ENCODE results near the gene WDFY3.
"Not testable (repeated sequence)": the region's sequence is repeated elsewhere in the genome, so short reads cannot be mapped to it uniquely, and the experiment has no call there.

WDFY3 gene

GRCh38 chr4:84691800-84692199 is 274.7 kb downstream of the WDFY3 start:
- DNase-seq: no peak

DNA sequence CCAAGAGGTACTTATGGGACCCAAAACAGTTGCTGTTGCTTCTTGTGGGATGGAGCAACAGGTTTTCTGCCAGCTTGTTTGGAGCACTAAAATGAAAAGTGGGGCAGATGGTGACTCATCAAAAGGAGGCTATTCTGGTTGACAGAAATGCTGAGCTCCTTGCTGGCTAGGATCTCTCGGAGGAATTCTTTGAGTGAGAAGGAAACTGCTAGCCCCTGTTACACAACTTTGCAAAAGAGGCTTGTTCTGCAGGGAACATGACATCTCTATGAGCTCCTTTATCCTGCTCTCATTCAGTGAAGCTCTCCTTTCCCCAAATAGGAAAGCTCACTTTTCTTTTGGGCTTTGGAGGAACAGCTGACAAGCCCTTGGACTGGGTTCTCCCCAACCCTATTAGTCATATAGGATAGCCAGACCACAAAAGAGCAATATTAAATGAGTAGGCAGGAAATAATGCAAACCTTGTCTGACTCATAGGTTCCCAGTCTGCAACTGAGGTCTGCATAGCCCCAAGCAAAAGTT is 275.3 kb downstream of the WDFY3 start:
- no peak for DNase-seq

- no peak for DNase-seq
Observed at GRCh38 chr4:84690481-84690880, 276.0 kb downstream of the WDFY3 start.

DNA sequence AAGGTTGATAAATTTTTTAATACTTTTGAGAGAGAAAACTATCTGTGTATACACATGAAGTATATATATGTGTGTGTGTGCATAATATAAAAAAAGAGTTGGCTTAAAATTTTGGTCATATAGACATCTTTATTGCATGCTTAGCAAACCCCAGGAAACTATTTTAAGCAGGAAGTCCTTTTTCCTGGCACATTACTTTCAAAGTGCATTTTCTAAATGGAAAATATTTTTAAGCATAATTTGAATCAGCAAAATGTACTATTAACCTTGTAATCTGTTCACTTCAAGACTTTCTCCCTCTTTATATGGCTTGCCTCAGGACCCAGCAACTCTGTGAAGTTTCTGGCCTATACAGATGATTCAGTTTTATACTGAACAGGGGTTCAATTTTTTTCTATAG is 277.3 kb downstream of the WDFY3 start:
- DNase-seq: no peak

DNA sequence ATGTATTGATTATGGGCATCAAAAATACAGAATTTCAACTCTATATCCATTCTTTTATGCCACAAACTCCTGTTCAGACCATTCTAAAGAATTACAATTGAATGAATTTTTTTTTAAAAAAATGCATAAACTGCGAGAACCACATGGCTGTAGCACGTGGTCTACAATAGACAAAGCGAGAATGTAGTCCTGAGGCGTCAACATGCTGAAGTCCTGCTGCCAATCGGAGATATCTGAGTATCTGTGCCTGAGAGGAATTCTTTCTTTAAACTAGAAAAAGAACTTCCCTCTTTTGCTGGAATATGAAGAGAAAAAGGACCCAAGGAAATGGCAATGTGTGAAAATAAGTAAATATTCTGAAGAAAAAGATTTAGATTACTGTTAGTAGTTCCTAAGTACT is 277.9 kb downstream of the WDFY3 start:
- no peak for DNase-seq

DNA sequence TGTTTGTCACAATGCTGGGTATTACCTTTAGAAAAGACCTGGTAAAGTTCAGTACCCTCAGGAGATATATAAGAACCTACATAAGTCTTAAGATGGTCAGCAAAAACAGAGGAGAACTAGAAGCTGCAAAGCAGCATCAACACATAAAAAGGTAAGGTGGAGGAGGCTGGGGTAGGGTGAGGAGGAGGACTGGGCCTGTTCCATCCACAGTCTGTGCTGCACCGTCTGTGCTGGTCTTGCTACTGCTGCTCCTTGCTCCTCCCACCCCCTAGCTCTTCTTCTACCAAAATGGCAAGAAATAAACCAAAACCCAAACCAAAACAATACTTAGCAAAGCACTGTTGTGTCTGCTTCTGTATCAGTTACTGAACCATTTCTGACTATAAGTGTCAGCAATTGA is 281.4 kb downstream of the WDFY3 start:
- no peak for DNase-seq

DNA sequence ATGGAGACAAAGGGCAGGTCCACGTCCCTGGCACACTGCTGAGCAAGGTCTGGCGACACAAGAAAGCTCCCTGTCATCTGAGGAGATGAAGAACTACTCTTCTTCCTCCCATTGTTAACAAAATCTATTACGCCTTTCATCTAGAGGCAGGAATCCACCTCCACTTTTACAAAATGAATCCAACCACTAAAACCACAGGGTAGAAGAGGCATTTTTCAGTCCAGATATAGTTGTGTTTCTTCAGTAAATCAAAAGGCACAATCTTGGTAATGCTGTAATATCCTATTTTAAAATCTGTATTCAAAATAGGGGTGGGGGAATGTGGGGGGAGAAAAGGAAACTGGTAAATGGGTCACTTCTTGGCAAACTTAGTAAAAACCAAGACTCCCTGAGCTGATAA is 282.1 kb downstream of the WDFY3 start:
- DNase-seq: no peak

DNA sequence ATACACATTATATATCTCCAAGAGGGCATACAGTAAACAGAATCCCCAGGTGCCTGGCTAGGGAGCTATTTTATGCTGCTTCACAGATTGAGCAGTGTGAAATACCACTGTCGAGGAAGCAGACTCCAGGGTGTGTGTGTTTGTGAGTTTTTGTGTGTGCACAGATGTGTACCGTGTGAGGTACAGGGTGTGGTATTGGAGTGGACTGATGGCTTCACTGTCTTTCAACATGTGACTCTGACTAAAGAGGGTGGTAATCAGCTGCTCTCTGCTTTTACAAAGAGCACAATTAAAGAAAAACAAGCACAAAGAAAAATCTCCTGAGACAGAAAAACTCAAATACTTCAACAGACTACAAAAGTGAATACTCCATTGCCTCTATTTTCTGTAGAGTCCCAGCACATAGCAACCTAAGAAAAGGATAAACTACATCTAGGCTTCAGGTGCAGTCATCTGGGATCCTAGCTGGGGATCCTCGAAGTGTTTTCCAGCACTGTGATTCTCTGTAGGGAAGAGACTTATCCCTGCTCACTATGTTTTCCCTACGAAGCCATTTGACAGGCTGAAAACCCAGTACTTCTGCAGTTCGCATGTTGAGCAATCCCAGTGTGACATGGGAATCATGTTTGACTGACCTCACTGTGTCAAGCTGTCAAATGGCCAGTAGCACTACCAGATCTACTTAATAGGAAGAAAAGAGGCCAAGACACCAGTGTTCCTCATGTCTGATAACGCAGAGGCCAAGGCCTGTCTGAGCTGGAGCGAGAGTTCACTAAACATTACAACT is 283.2 kb downstream of the WDFY3 start:
- DNase-seq: no peak

GRCh38 chr4:84682661-84683060 is 283.8 kb downstream of the WDFY3 start:
- DNase-seq: not testable (repeated sequence)

DNA sequence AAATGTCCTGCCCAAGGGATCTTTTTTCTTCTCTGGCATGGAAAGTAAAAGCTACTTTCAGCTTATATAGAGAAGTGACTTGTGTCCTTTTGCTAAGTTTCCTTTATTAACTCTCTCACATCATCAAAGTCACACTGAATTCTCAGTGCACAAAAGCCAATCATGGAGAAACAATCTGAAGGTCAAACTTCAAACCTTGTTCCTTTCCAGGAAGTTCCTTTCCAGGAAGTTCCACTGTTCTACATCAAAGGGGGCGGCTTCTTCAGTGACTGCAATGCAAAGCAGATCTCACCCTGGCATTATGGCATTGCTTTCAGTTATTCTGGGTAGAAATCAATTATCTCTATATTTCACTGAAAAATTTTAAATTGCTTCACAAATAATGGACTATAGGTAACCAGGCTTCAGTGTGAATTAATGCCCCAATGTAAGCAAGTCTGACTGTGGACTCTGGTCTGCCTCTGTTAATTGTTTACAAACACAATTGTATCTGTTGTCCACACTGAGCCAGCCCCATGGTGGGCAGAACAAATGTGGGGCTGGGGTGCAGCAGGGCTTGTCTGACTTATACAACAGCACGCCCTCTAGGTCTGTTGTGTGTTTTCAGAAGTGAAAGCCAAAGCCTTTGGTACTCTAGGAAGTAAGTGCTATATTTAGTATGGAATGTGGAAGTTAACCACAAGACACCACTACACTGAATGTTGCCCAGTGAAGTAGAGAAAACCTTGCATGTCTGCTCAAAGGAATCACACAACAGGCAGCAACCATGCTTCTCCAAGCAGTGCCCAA is 284.8 kb downstream of the WDFY3 start:
- DNase-seq: no peak

DNA sequence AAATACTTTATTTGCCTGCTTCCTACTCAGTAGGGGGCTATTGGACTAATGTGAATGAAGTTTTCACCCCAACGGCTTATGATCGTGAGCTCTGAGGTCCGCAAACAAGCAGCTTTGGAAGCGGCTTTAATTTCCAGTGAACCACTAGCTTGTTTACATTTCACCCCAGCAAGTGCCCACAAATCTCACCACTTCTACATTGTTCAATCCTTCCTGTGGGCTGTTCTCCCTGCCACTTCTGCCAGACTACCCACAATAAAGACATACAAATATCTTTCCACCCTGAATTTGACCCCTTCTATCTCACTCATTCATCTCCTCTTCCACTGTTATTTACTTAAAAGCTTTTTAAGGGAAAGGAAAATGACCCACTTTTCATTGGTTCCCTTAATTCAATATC is 285.5 kb downstream of the WDFY3 start:
- no peak for DNase-seq

GRCh38 chr4:84678976-84679744 is 287.3 kb downstream of the WDFY3 start:
- no peak for DNase-seq

DNA sequence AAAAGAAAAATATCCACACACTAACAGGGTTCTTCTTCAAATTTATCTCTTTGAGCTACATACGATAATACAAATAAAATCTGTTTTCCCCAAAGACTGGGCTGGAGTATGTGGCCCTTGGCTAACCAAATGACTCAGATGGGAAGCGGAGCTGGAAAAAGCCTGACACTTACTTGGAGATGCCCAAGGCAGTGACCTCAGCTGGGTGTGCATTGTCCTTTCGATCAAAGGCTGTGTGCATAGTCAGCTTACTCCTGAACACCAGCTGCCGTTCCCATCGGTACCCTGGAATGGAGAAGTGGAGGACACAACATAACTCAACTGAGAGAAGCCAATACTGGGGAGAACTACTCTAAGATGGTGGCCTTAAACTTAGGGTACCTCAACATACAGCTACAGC is 288.5 kb downstream of the WDFY3 start:
- DNase-seq: no peak

DNA sequence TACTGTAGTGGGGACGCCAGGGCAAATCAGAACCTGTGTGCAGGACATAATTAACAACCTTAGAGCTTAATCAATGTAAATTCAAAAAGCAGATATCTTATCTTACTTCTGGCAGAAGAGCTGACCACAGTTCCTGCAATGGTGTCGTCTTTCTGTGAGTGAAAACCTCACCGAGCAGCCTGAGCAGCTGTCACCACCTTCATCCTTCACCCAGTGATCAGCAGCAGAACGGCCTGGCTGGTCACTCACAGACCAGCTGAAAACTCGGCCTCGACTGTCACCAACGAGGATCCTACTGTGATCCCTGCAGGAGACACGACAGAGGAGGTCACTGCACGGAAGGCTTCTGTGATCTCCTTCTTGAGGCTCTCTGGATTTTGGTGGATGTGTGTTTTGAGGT is 289.4 kb downstream of the WDFY3 start:
- DNase-seq: no peak

GRCh38 chr4:84673475-84674240 is 292.8 kb downstream of the WDFY3 start:
- DNase-seq: no peak

GRCh38 chr4:84672177-84672576 is 294.3 kb downstream of the WDFY3 start:
- DNase-seq: no peak

DNA sequence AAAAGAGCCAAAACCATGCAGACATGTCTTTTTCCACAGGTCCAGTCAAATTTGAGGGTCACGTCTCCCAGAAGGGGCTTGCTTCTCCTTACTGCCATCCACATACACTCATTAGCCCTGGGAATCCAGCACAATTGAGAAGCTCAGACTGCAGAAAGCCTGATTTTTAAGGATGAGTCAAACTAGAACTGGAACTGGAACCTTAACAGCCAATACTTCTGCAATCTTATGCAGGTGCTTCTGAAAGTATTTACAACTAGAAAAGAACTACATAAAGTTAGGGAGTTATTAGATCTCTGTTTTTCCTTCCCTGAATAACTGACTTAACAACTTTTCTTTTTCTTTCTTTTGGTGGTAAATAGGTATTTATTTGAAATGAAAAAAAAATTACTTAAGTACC is 297.3 kb downstream of the WDFY3 start:
- DNase-seq: no peak

GRCh38 chr4:84666439-84666838 is 300.1 kb downstream of the WDFY3 start:
- no peak for DNase-seq

- not testable (repeated sequence) for DNase-seq
Observed at GRCh38 chr4:84664767-84665166, 301.7 kb downstream of the WDFY3 start.

- no peak for DNase-seq
Observed at GRCh38 chr4:84661191-84661939, 305.1 kb downstream of the WDFY3 start.

DNA sequence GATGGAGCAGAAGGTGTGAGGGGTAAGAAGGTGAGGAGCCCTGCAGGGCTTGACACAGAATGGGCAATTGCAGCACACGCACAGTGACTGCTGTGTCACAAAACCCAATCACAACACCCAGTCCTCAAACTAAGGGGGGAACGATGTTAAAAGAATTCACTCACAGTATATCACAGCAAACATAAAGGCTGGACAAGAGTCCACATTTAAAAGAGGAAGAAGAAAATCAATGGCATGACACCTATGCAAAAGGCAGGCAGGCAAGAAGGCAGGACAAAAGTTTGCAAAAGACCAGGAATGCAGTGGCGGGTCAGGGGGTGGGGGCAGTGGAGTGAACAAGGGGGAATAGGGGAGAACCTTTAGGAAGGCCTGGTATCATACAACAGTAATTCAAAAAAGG is 305.9 kb downstream of the WDFY3 start:
- no peak for DNase-seq

- no peak for DNase-seq
Observed at GRCh38 chr4:84652478-84652877, 314.0 kb downstream of the WDFY3 start.

Data from stimulated activated CD8-positive, alpha-beta memory T cell treated with anti-CD3 and anti-CD28 coated beads, Interleukin-4, amount 100 ng/mL, for 48 hours (primary cell).